ENCODE measurements around the gene KCNA10. TPM values are rescaled to one million over a fixed set of nuclear protein-coding genes. Genes with fewer than 3 reads are reported as not detected.

KCNA10 gene
- total and polyA plus RNA-seq, 2 donors (not counting 3 experiments of a cell fraction or from before 2014, with no cell fraction given), result not detected

DNA sequence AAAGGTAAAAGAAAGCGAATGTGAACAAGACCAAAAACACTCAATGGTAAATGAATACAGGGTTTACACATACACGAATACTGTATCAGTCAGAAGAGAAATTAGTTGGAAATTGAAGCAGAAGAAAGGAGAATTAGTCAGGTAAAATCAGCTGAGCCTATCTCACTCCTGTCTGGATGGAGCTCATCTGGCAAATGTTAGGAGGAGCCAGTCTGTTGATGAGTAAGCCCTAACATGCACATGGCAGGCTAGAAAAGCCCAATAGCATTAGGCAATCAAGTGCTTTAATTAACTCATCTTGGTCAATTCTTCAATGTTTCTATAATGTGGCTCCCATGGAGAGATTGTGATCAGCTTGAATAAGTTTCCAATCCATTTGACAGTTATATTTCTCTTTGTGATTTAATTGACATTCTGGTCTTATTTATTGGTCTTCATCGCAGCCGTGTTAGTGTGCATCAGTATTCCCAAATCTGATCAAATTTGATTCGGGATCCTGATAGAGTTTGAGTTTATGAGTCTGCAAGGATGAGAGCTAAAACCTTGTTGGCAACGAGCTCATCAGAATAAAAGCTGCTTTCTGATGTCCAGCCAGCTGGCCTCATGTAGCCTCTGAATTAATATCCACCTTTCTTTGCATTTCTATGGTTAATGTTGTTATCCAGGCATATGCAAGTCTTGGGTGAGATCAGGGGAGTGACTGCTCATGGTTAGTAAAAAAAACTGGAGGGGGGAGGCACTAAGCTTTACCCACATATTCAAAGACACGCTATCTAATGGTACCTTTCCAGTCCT lies 22.1 kb upstream of the KCNA10 start:
- H3K4me1 ChIP-seq (ENCODE audit: control insufficient read depth, extremely low read depth, insufficient read depth, low read length), result no peaks in the 10 kb centered on the region
- POLR2A ChIA-PET, result no interaction called here
- H3K79me2 ChIP-seq (ENCODE audit: control insufficient read depth, insufficient read depth, low read length), result no peaks in the 10 kb centered on the region
- H3K4me2 ChIP-seq (ENCODE audit: insufficient read depth, low read length), result no peak overlapping the region
- CTCF ChIA-PET, result no interaction called here
- TF ChIP-seq POLR2AphosphoS5 (IDR thresholded peaks at IDR 0.05; ENCODE audit: insufficient read depth, low read depth, low read length) (no peak), MYC (IDR thresholded peaks at IDR 0.05; ENCODE audit: low read depth, low read length) (no peak), FOS (IDR thresholded peaks at IDR 0.05; ENCODE audit: borderline replicate concordance, insufficient read depth, low read length) (no peak), JUN (IDR thresholded peaks at IDR 0.05; ENCODE audit: borderline replicate concordance, insufficient read depth, insufficient read length, low read depth) (no peak), EZH2 (IDR thresholded peaks at IDR 0.05; ENCODE audit: borderline replicate concordance, low read depth, low read length, severe bottlenecking) (no peak), POLR2A (IDR thresholded peaks at IDR 0.05; ENCODE audit: low read depth, low read length) (no peak), GATA2 (IDR thresholded peaks at IDR 0.05; ENCODE audit: insufficient read depth, insufficient read length, low read depth, low read length) (no peak)
- TF ChIP-seq, protein P1, sequence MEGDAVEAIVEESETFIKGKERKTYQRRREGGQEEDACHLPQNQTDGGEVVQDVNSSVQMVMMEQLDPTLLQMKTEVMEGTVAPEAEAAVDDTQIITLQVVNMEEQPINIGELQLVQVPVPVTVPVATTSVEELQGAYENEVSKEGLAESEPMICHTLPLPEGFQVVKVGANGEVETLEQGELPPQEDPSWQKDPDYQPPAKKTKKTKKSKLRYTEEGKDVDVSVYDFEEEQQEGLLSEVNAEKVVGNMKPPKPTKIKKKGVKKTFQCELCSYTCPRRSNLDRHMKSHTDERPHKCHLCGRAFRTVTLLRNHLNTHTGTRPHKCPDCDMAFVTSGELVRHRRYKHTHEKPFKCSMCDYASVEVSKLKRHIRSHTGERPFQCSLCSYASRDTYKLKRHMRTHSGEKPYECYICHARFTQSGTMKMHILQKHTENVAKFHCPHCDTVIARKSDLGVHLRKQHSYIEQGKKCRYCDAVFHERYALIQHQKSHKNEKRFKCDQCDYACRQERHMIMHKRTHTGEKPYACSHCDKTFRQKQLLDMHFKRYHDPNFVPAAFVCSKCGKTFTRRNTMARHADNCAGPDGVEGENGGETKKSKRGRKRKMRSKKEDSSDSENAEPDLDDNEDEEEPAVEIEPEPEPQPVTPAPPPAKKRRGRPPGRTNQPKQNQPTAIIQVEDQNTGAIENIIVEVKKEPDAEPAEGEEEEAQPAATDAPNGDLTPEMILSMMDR (IDR thresholded peaks at IDR 0.05; ENCODE audit: extremely low read depth in 1 of 2, insufficient read depth in 1 of 2, low read depth in 1 of 2, low read length in 2 of 2), result no peak
- TF ChIP-seq, protein P2, sequence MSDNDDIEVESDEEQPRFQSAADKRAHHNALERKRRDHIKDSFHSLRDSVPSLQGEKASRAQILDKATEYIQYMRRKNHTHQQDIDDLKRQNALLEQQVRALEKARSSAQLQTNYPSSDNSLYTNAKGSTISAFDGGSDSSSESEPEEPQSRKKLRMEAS (IDR thresholded peaks at IDR 0.05; ENCODE audit: insufficient read depth, insufficient read length), result no peak
- no peaks in the 10 kb centered on the region for H4K20me1 ChIP-seq (replicated peaks; ENCODE audit: control insufficient read depth, extremely low read depth, insufficient read depth, low read length)
- H3K36me3 ChIP-seq (ENCODE audit: control insufficient read depth in 2 of 2, extremely low read depth in 1 of 2, insufficient read depth in 2 of 2, low read length in 2 of 2), result no peaks in the 10 kb centered on the region
- no peaks in the 10 kb centered on the region for H3K9me1 ChIP-seq (replicated peaks; ENCODE audit: control insufficient read depth, extremely low read depth, insufficient read depth, low read length)
- dilution Hi-C loops (cut with MboI; ENCODE audit: extremely low pct_ligation_motif_present, low sequenced_read_pairs) (no loop called here), intact Hi-C loops (cut with micrococcal nuclease) (no loop called here)
- H3K27ac ChIP-seq (ENCODE audit: insufficient read depth, low read depth, low read length), result no peak overlapping the region
- no peak overlapping the region for H2AFZ ChIP-seq (ENCODE audit: low read depth, low read length)
- no peak overlapping the region for H3K9ac ChIP-seq (replicated peaks; ENCODE audit: extremely low read depth, insufficient read depth, low read length)
- no TSS peak for BruUV-seq (replicated peaks)
- no peaks in the 10 kb centered on the region for H3K9me3 ChIP-seq (replicated peaks; ENCODE audit: control insufficient read depth, insufficient read depth, low read length)
- no peak overlapping the region for H3K4me3 ChIP-seq (replicated peaks in 1 of 3; ENCODE audit: insufficient read depth in 1 of 3, low read depth in 1 of 3, low read length in 3 of 3)
- no peak for FAIRE-seq
- H3K27me3 ChIP-seq (ENCODE audit: control insufficient read depth in 2 of 2, insufficient read depth in 2 of 2, low read length in 2 of 2), result no peaks in the 10 kb centered on the region
- DNase-seq (ENCODE audit: low read depth, low spot score), result no peak
